Subcutaneous adipose tissue (tissue), 4 donors: Measurements from ENCODE around the gene GOLGA2. TPM values are rescaled to one million over a fixed set of nuclear protein-coding genes. Genes with fewer than 3 reads are reported as not detected.

Source experiments
- total RNA-seq, 4 donors: library from RNA; depleted of rRNA; stranded (reverse); fragments of >200 nt; gene quantifications; one replicate each; pipeline ENCODE4 v1.1.0, GENCODE V29; 2016
- TF ChIP-seq, protein P1 (sequence below): fragments of 450-650 bp; IDR thresholded peaks from one replicate; pipeline ENCODE4 v1.5.1; 2016; ENCODE audit warnings: low read depth, mild to moderate bottlenecking, control low read depth, antibody characterized with exemption, moderate library complexity

Gene GOLGA2
- total RNA-seq, 4 donors from 2014 or later, result 70.0 to 123 (median 86.2) TPM

- TF ChIP-seq, protein P1, sequence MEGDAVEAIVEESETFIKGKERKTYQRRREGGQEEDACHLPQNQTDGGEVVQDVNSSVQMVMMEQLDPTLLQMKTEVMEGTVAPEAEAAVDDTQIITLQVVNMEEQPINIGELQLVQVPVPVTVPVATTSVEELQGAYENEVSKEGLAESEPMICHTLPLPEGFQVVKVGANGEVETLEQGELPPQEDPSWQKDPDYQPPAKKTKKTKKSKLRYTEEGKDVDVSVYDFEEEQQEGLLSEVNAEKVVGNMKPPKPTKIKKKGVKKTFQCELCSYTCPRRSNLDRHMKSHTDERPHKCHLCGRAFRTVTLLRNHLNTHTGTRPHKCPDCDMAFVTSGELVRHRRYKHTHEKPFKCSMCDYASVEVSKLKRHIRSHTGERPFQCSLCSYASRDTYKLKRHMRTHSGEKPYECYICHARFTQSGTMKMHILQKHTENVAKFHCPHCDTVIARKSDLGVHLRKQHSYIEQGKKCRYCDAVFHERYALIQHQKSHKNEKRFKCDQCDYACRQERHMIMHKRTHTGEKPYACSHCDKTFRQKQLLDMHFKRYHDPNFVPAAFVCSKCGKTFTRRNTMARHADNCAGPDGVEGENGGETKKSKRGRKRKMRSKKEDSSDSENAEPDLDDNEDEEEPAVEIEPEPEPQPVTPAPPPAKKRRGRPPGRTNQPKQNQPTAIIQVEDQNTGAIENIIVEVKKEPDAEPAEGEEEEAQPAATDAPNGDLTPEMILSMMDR, result no peak
Measured at GRCh38 chr9:128260340-128260739, 15.5 kb downstream of the GOLGA2 start.

GRCh38 chr9:128259156-128259555 lies 16.7 kb downstream of the GOLGA2 start:
- TF ChIP-seq, protein P1, result no peak

- TF ChIP-seq, protein P1, result no peak
Measured at GRCh38 chr9:128258326-128258725, 17.5 kb downstream of the GOLGA2 start.

DNA sequence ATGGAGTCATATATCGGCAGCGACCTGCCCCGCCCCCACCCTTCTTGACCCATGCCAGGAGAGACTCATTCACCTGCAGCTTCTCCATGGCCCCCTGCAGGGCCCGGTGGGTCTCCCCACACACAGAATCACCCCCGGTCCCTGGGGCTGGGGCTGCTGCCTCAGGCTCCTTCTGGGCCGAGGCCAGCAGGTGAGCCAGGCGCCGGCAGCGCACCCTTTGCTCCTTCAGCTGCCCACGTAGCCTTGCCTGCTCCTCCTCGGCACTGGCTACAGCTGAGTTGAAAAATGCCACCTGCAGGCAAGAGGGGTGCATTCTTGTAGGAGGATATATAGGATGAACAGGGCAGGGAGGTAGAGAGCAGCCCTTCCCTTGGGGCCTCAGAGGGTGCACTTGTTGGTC lies 17.9 kb downstream of the GOLGA2 start:
- TF ChIP-seq, protein P1, result no peak

DNA sequence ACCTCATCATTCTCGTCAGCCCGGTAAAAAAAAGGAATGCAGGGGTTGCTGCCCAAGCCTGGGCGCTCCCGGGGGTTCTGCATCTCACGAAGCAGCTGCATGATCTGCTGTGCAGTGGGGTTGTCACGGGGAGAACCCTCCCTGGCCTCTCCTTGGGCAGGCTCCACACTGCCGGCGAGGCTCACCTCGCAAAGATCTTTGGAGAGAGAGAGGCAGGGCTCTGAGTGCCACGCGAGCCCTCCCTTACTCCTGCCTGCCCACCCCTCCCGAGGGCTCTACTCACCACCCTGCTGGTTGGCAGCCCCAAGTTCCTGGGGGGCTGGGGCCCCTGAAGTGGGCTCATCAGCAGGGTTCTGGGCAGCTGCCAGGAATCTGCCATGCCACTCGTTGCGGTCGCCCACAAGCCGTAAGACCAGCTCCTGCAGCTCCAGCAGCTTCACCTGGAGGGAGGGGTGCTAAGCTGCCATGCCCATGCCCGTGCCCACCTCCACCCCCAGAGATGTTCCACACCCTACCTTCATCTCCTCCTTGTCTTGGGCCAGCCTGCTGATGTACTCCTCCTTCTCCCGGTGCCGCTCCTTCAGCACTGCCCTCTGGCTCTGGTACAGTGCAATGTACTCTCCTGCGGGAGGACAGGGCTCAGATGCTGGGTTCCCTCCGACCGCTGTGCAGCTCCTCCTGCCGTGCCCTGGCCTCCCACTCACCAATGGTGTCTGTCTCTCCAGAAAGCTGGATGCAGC lies 18.6 kb downstream of the GOLGA2 start:
- TF ChIP-seq, protein P1, result no peak

DNA sequence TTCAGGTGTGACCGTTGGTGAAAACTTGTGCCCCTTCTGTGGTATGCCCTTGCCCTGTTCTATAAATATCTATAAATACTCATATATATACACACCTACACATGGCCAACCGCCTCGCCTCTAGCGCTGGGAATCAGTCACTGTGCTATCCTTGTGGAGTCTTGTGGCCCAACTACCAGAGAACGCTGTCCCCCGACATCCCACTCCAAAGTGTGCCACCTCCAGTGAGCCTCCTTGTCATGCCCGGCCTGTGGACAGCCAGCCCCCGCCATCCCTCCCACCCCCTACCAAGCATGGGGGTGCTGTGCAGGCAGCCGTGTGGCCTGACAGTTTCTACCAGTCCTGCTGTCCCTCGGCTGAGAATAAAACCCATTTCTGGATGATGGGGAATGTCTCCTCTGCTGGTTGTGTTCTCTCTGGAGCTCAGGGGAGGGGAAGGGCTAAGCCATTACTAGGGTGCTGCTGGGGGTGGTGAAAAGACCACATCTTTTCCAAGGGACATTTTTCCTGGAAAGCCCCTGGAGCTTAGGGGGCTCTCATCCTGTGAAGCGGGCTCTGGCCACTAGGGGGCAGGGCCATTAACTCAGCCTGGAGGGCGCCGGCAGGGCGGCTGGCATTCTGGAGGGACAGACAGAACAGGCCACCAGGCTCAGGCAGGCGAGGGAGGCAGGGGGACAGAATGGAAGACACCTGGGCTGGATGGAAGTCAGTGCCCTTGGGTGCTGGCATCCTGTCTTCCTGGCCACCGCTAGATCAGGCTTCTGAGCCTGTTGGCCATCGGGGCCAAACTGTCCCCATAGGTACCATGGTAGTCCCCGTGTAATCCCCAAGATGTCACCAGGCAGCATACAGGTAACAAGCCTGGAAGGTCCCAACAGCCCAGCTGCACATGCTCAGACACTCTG lies 20.7 kb downstream of the GOLGA2 start:
- TF ChIP-seq, protein P1, result no peak

DNA sequence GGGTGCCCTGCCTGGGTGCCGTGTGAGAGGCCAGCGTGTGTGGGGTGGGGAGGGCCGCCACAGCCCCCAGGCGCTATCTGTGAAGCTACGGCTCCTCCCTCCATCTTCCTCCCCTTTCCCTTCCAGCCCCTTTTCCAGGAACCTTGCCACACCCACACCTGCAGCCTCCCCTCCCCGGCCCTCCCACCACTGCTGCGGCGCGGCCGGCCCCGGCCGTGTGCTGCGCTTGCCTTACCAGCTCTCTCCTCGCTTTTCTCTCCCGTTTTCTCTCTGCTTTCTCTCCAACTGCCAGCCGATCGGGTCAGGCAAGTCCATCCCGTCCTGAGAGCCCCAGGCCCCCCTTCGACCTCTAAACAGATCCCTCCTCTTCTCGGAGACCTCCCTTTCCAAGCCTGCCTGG lies 21.4 kb downstream of the GOLGA2 start:
- TF ChIP-seq, protein P1, result no peak
